ENCODE measurements around the gene NHSL1.

DNA sequence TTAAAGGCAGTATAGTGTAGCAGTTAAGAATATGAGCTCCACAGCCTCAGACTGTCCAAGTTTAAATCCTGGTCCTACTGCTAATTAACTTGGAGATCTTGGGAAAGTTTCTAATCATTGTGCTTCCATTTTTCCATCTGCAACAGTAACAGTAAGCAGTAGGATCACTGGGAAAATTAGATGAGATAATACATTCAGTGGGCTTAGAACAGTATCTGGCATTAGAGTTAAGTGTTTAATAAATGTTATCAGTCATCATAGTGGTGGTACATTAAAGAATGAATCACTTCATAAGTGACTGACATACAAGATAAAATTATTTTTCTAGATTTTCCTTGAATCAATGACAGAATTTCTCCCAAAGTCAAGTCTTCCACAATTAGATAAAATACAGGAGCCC, 5.0 kb downstream of the NHSL1 start:
- TF ChIP-seq, protein P1, sequence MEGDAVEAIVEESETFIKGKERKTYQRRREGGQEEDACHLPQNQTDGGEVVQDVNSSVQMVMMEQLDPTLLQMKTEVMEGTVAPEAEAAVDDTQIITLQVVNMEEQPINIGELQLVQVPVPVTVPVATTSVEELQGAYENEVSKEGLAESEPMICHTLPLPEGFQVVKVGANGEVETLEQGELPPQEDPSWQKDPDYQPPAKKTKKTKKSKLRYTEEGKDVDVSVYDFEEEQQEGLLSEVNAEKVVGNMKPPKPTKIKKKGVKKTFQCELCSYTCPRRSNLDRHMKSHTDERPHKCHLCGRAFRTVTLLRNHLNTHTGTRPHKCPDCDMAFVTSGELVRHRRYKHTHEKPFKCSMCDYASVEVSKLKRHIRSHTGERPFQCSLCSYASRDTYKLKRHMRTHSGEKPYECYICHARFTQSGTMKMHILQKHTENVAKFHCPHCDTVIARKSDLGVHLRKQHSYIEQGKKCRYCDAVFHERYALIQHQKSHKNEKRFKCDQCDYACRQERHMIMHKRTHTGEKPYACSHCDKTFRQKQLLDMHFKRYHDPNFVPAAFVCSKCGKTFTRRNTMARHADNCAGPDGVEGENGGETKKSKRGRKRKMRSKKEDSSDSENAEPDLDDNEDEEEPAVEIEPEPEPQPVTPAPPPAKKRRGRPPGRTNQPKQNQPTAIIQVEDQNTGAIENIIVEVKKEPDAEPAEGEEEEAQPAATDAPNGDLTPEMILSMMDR (conservative IDR thresholded peaks at IDR 0.05; ENCODE audit: low read length) = no peak
- TF ChIP-seq EZH2phosphoT487 (IDR thresholded peaks at IDR 0.05; ENCODE audit: borderline replicate concordance, low read depth, low read length) = no peak
